GM12878 (cell line): ENCODE data around the gene SPACDR. TPM values are rescaled to one million over a fixed set of nuclear protein-coding genes. Genes with fewer than 3 reads are reported as not detected.
A peak's percentile ranks its signal among the peaks of the same experiment; 100 is the strongest.

Experiments
- ATAC-seq: fragments of 200-7000 bp; cut with Tn5 transposase; 3 replicates; pipeline ENCODE4 v1.9.1; 2020; ENCODE audit warnings: mild to moderate bottlenecking, moderate library complexity
- BruUV-seq: library from RNA; stranded (reverse); fragments of 400-500 nt; replicated peaks from 2 replicates; lab custom pipeline; 2021; lab: Mats Ljungman, UMichigan
- CTCF ChIA-PET: fragments of 300-600 bp; sonication (Branson Sonifier 250); formaldehyde crosslinking; extraction: SDS; loops from one replicate; lab custom pipeline; 2021; ENCODE audit warnings: inconsistent platforms; lab: Yijun Ruan, JAX
- POLR2A ChIA-PET: fragments of 350-600 bp; formaldehyde crosslinking; extraction: SDS; loops from one replicate; lab custom pipeline; 2021; ENCODE audit warnings: inconsistent platforms; lab: Charles Lee
- RAD21 ChIA-PET: fragments of 300-600 bp; sonication (Branson Sonifier 250); formaldehyde crosslinking; loops from one replicate; lab custom pipeline; 2023; ENCODE audit warnings: antibody characterized with exemption; ENCODE audit not compliant: unreplicated experiment; lab: Charles Lee
- SMC1A ChIA-PET: fragments of 300-600 bp; sonication (Branson Sonifier 250); formaldehyde crosslinking; loops from one replicate; lab custom pipeline; 2023; ENCODE audit not compliant: unreplicated experiment, uncharacterized antibody; lab: Charles Lee
- DNase-seq: peaks from one replicate; pipeline ENCODE4 v3.0.0-alpha.2; 2011; ENCODE audit warnings: low read depth, low spot score
- FAIRE-seq: peaks from 3 replicates; lab custom pipeline; 2011; peaks lifted over from hg19 to GRCh38; lab: Jason Lieb, UNC
- H2AFZ ChIP-seq: 2 replicates; pipeline ENCODE4 v1.6.0; 2011; ENCODE audit warnings: low read depth, low read length, control low read depth; ENCODE audit not compliant: control insufficient read depth
- H3K27ac ChIP-seq: 2 replicates; pipeline ENCODE4 v1.5.1; 2011; ENCODE audit warnings: control low read depth; ENCODE audit not compliant: control insufficient read depth, insufficient read depth
- H3K27me3 ChIP-seq, 2 experiments: replicated peaks in 1 of 2; 2 replicates each; pipeline versions ENCODE4 v1.6.0 to v1.6.1; 2011; ENCODE audit warnings: low read length in 1 of 2; ENCODE audit not compliant: control insufficient read depth in 2 of 2, insufficient read depth in 2 of 2
- H3K36me3 ChIP-seq, 2 experiments: 2 replicates each; pipeline ENCODE4 v1.5.1; 2011; ENCODE audit warnings: low read length in 1 of 2; ENCODE audit not compliant: control insufficient read depth in 2 of 2, insufficient read depth in 2 of 2
- H3K4me1 ChIP-seq: 2 replicates; pipeline ENCODE4 v1.6.1; 2011; ENCODE audit warnings: mild to moderate bottlenecking, low read length, moderate library complexity, mixed read lengths; ENCODE audit not compliant: control insufficient read depth, insufficient read depth
- H3K4me2 ChIP-seq: 2 replicates; pipeline ENCODE4 v1.6.0; 2011; ENCODE audit warnings: control low read depth; ENCODE audit not compliant: control insufficient read depth, insufficient read depth
- H3K4me3 ChIP-seq: fragments of 200-600 bp; sonication (generic); 2 replicates; pipeline ENCODE4 v1.5.1; 2016
- H3K79me2 ChIP-seq: 2 replicates; pipeline ENCODE4 v1.6.0; 2011; ENCODE audit warnings: low read length; ENCODE audit not compliant: control insufficient read depth, insufficient read depth
- H3K9ac ChIP-seq: 2 replicates; pipeline ENCODE4 v1.8.0; 2011; ENCODE audit warnings: low read length, control low read depth, mixed read lengths; ENCODE audit not compliant: control insufficient read depth, insufficient read depth
- H3K9me3 ChIP-seq: replicated peaks from 3 replicates; pipeline ENCODE4 v1.5.1; 2011; ENCODE audit warnings: mild to moderate bottlenecking, low read length; ENCODE audit not compliant: control insufficient read depth, insufficient read depth
- H4K20me1 ChIP-seq: 2 replicates; pipeline ENCODE4 v1.6.0; 2011; ENCODE audit not compliant: control insufficient read depth, insufficient read depth
- ATF7 ChIP-seq: fragments of 450-650 bp; IDR thresholded peaks from 2 replicates; pipeline ENCODE4 v1.6.1; 2016; ENCODE audit warnings: low read depth, mild to moderate bottlenecking
- NFXL1 ChIP-seq: fragments of 450-650 bp; IDR thresholded peaks from 2 replicates; pipeline ENCODE4 v1.6.1; 2017; ENCODE audit warnings: antibody characterized with exemption, mild to moderate bottlenecking, borderline replicate concordance
- NFYB ChIP-seq: IDR thresholded peaks from 2 replicates; pipeline ENCODE4 v1.6.1; 2011; ENCODE audit warnings: low read depth, mild to moderate bottlenecking, low read length, improper control_type of control experiment, moderate library complexity; ENCODE audit not compliant: insufficient read depth
- NR2C1 ChIP-seq: fragments of 450-650 bp; IDR thresholded peaks from 2 replicates; pipeline ENCODE4 v1.6.1; 2017; ENCODE audit warnings: antibody characterized with exemption, mild to moderate bottlenecking, moderate library complexity
- POLR2A ChIP-seq: IDR thresholded peaks from 2 replicates; pipeline ENCODE4 v1.6.1; 2011; ENCODE audit warnings: low read depth, mild to moderate bottlenecking, low read length
- POLR2AphosphoS2 ChIP-seq: IDR thresholded peaks from 2 replicates; pipeline ENCODE4 v1.6.1; 2011; ENCODE audit warnings: low read depth, mild to moderate bottlenecking, low read length, improper control_type of control experiment, moderate library complexity
- RB1 ChIP-seq: fragments of 450-650 bp; formaldehyde crosslinking; IDR thresholded peaks from 2 replicates; pipeline ENCODE4 v1.6.1; 2017; ENCODE audit warnings: mild to moderate bottlenecking, borderline replicate concordance
- SP1 ChIP-seq: IDR thresholded peaks from one replicate; pipeline ENCODE4 v1.6.1; 2011; ENCODE audit warnings: low read depth, low read length
- SREBF1 ChIP-seq: IDR thresholded peaks from 2 replicates; pipeline ENCODE4 v1.6.1; 2012; ENCODE audit warnings: mild to moderate bottlenecking, low read length
- WRNIP1 ChIP-seq: IDR thresholded peaks from 2 replicates; pipeline ENCODE4 v1.6.1; 2011; ENCODE audit warnings: low read depth, low read length, improper control_type of control experiment, borderline replicate concordance
- ZBED1 ChIP-seq: IDR thresholded peaks from 2 replicates; pipeline ENCODE4 v1.6.1; 2016; ENCODE audit warnings: borderline replicate concordance
- WGBS: methylation state at CpG from one replicate; pipeline ENCODE4 v1.1.6; 2016; ENCODE audit warnings: low lambda C conversion rate; ENCODE audit not compliant: insufficient replicate concordance, insufficient coverage; ENCODE audit errors: missing lambda C conversion rate; 5-methylcytosine and 5-hydroxymethylcytosine counted together
- in situ Hi-C: fragments of 300-500 bp; cut with MboI; formaldehyde crosslinking; loops from 9 replicates; pipeline ENCODE4 v1.14.3; 2018; ENCODE audit warnings: mixed read lengths
- intact Hi-C: fragments of 100-400 bp; cut with micrococcal nuclease; formaldehyde crosslinking; loops from one replicate; pipeline ENCODE4 v1.14.2; 2022; ENCODE audit not compliant: unreplicated experiment
- polyA plus RNA-seq, 11 experiments: library from polyadenylated mRNA; depleted of rRNA in 4 of 11; unstranded in 6 of 11; stranded (reverse) in 5 of 11; fragments of >200 nt; fragmentation: Nextera tagmentation in 4 of 11; fragmentation: Illumina TruSeq in 1 of 11; extraction: Ambion mirVana in 4 of 11; extraction: Trizol in 1 of 11; gene quantifications; 1 replicate in 1 of 11; 2 replicates in 10 of 11; pipeline versions ENCODE4 v1.2.1 to v1.2.3, GENCODE V29; 2011 to 2016; ENCODE audit warnings: inconsistent platforms in 2 of 11, missing spikeins in 2 of 11, low read depth in 1 of 11
- total RNA-seq, 4 experiments: library from RNA; depleted of rRNA in 3 of 4; stranded (reverse); fragments of >200 nt in 3 of 4; fragmentation: Illumina TruSeq in 1 of 4; extraction: Trizol in 1 of 4; gene quantifications; 2 replicates each; pipeline versions ENCODE4 v1.2.1 to v1.2.3, GENCODE V29; 2013 to 2021
- TF ChIP-seq, protein P1 (sequence below): fragments of 450-650 bp; IDR thresholded peaks from 2 replicates; pipeline ENCODE4 v1.6.1; 2016; ENCODE audit warnings: mild to moderate bottlenecking
- TF ChIP-seq, protein P2 (sequence below): fragments of 450-650 bp; IDR thresholded peaks from 2 replicates; pipeline ENCODE4 v1.6.1; 2017; ENCODE audit warnings: low read depth, mild to moderate bottlenecking, moderate library complexity
- TF ChIP-seq, protein P3 (sequence below): fragments of 450-650 bp; IDR thresholded peaks from 2 replicates; pipeline ENCODE4 v1.6.1; 2017; ENCODE audit warnings: borderline replicate concordance
- TF ChIP-seq, protein P4 (sequence below): IDR thresholded peaks from 2 replicates; pipeline ENCODE4 v1.6.1; 2012; ENCODE audit warnings: low read depth, low read length, improper control_type of control experiment

SPACDR gene
- total and polyA plus RNA-seq, 10 of the 15 experiments (the other 5 are each of a cell fraction or from before 2014, with no cell fraction given) = 0.18 to 1.5 (median 0.63) TPM

DNA sequence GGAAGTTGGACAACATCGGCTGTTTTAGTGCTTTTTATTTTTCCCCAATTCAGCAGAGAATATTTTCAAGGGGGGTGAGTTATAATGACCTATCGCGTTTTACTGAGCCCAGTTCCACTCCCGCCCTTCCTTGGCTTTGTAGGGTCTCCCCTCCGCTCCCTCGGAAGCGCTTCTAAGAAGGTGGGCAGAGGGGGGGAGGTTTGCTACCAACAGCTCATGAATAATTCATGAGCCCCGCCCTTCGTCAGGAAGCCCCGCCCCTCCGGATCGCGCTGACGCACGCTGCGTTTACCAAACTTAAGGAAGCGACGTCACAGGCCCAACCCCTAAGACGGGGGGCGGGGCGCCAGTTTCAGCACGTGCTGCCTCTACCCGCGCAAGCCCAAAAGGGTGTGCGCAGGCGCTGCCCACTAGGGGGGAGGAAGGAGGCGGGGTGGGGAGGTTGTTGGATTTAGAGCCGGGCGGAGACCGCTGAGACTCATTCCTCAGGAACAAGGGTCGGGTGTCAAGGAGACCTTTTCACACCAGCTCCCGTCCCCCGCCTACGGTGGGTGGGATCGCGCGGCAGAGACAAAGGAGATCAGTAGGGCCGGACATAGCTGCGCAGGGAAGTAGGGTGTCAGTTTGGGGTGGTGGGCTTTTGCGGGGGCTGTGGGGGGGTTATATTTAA, 35.0 kb downstream of the SPACDR start (continued):
- TF ChIP-seq ATF7 (peak; percentile 77), POLR2AphosphoS2 (peak; percentile 94)
- TF ChIP-seq, protein P1, sequence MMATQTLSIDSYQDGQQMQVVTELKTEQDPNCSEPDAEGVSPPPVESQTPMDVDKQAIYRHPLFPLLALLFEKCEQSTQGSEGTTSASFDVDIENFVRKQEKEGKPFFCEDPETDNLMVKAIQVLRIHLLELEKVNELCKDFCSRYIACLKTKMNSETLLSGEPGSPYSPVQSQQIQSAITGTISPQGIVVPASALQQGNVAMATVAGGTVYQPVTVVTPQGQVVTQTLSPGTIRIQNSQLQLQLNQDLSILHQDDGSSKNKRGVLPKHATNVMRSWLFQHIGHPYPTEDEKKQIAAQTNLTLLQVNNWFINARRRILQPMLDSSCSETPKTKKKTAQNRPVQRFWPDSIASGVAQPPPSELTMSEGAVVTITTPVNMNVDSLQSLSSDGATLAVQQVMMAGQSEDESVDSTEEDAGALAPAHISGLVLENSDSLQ = peak; percentile 46; the same call in 1 of the 2 replicates

DNA sequence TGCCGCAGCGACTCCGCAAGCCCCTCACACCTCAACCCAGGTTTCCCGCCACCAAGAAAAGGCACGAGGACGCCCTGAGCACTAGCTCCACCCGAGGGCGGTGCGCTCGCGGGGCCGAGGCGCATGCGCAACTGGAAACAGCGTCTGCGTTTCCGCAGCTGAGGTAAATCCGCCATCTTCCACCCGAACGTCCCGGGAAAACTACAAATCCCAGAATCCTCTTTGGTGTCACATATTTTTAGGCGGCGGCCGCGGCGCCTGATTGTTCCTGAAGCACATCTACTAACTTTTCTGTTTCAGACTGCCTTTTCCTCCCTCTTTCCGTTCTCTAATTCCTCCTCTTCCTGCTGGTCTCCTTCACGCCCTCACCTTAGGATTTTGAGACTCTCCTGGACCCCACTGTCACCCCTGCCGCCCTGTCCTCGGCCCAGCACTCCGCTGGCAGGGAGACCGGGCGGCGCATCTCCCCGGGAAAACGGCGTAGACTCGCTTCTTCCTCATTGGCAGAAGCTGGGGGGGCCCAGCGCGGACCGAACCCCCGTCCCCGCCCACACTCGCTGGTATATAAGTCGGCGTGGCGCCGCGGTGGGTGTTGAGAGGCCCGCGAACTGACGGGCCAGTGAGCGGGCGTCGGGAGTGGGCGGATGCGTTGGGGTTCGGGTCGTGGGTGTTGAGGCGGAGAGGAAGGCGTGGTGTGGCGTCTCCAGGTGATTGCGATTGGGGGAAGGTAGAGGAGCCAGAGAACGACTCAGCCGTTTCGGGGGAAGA, 35.7 kb downstream of the SPACDR start, which contains the start of gene ZCWPW1:
Gene ZCWPW1, minus strand, starts transcription at position 505 of the 768 bp plus-strand sequence. CDS start 8,054 bp downstream, outside the sequence.
- H3K27ac ChIP-seq = peak within 1 kb of the TSS; percentile 99
- intact Hi-C loops (no loop called here), in situ Hi-C loops (no loop called here)
- H3K9ac ChIP-seq = peak within 1 kb of the TSS; percentile 98
- no peaks in the 10 kb centered on the region for H3K27me3 ChIP-seq
- peak; percentile 69 for ATAC-seq
- TSS peak; percentile 88 for BruUV-seq
- ChIA-PET POLR2A (interaction anchor here (0.5 to 2.5 kb wide), 31 partner anchors 8 to 278 kb away, joined by 3 to 18 read pairs (median 6); partner anchors contain the start of genes FBXO24, LRCH4, POP7 and PPP1R35), CTCF (interaction anchor here (0.8 to 1.6 kb wide), 7 partner anchors 10 to 70 kb away, joined by 3 to 8 read pairs (median 4); partner anchors contain the start of gene PILRB), SMC1A (interaction anchor here (0.8 to 3.0 kb wide), 10 partner anchors 8 to 63 kb away, joined by 3 to 15 read pairs (median 4); no protein-coding TSS in a partner anchor), RAD21 (interaction anchor here (0.7 to 3.1 kb wide), 21 partner anchors 8 to 279 kb away, joined by 3 to 25 read pairs (median 4); partner anchors contain the start of genes LAMTOR4 and TSC22D4)
- peak; percentile 97 for FAIRE-seq
- peaks cover 22% of the 10 kb centered on the region for H3K4me1 ChIP-seq
- 2% methylated on average over 66 of the region's 66 CpGs for WGBS
- peak within 1 kb of the TSS; percentile 91 for H2AFZ ChIP-seq
- H3K4me3 ChIP-seq = peak within 1 kb of the TSS; percentile 74
- peaks cover 2 to 9% of the 10 kb centered on the region in 2 experiments; a peak in 3 of 4 replicates for H3K36me3 ChIP-seq
- DNase-seq = peak; percentile 88
- peaks cover 35% of the 10 kb centered on the region for H3K79me2 ChIP-seq
- H4K20me1 ChIP-seq = no peaks in the 10 kb centered on the region
- H3K9me3 ChIP-seq = no peaks in the 10 kb centered on the region
- H3K4me2 ChIP-seq = peak within 1 kb of the TSS; percentile 66
- TF ChIP-seq, protein P2, sequence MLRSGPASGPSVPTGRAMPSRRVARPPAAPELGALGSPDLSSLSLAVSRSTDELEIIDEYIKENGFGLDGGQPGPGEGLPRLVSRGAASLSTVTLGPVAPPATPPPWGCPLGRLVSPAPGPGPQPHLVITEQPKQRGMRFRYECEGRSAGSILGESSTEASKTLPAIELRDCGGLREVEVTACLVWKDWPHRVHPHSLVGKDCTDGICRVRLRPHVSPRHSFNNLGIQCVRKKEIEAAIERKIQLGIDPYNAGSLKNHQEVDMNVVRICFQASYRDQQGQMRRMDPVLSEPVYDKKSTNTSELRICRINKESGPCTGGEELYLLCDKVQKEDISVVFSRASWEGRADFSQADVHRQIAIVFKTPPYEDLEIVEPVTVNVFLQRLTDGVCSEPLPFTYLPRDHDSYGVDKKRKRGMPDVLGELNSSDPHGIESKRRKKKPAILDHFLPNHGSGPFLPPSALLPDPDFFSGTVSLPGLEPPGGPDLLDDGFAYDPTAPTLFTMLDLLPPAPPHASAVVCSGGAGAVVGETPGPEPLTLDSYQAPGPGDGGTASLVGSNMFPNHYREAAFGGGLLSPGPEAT = peak; percentile 81
- TF ChIP-seq NFXL1 = no peak
- peak; percentile 44 for TF ChIP-seq NR2C1
- TF ChIP-seq SP1 = peak; percentile 79
- TF ChIP-seq WRNIP1 = 0 out of 2 replicates have a peak, but pooled peaks have one; percentile 32
- peak; percentile 95 for TF ChIP-seq POLR2A
- TF ChIP-seq SREBF1 = peak; percentile 9; the same call in 1 of the 2 replicates
- peak; percentile 94; the same call in 1 of the 2 replicates for TF ChIP-seq RB1
- peak; percentile 51; the same call in 1 of the 2 replicates for TF ChIP-seq NFYB
- TF ChIP-seq POLR2AphosphoS2 = peak; percentile 98
- TF ChIP-seq, protein P3, sequence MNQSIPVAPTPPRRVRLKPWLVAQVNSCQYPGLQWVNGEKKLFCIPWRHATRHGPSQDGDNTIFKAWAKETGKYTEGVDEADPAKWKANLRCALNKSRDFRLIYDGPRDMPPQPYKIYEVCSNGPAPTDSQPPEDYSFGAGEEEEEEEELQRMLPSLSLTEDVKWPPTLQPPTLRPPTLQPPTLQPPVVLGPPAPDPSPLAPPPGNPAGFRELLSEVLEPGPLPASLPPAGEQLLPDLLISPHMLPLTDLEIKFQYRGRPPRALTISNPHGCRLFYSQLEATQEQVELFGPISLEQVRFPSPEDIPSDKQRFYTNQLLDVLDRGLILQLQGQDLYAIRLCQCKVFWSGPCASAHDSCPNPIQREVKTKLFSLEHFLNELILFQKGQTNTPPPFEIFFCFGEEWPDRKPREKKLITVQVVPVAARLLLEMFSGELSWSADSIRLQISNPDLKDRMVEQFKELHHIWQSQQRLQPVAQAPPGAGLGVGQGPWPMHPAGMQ = peak; percentile 91
- TF ChIP-seq, protein P4, sequence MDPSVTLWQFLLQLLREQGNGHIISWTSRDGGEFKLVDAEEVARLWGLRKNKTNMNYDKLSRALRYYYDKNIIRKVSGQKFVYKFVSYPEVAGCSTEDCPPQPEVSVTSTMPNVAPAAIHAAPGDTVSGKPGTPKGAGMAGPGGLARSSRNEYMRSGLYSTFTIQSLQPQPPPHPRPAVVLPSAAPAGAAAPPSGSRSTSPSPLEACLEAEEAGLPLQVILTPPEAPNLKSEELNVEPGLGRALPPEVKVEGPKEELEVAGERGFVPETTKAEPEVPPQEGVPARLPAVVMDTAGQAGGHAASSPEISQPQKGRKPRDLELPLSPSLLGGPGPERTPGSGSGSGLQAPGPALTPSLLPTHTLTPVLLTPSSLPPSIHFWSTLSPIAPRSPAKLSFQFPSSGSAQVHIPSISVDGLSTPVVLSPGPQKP = peak; percentile 11; the same call in 1 of the 2 replicates
- peak; percentile 93 for TF ChIP-seq ZBED1
